ENCODE results near the gene TMEM158.

The TMEM158 gene

DNA sequence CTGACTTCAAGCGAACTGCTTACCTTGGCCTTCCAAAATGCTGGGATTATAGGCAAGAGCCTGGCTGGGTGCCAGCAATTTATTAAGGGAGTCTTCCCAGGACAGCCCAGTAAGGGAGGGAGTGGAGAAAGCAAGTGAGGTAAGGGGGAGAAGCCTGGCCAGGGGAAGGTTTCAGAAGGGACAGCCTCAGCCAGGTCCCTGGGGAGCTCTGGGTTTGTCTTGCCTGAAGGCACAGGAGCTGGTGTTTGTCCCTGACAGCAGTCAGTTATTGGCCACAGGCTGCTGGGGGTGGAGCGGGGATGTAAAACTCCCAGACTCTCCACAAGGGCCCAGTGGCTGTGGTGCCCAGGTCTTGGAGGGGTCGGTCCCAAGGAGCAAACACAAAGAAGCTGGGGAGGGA, 46.9 kb downstream of the TMEM158 start:
- TF ChIP-seq CTCF (IDR thresholded peaks at IDR 0.05; ENCODE audit: insufficient read depth, low read length, missing control alignments) = no peak
- DNase-seq (ENCODE audit: low read depth, low spot score) = no peak
- ChIA-PET CTCF (interaction anchor here (0.7 to 2.0 kb wide), 5 partner anchors 25 to 330 kb away, joined by 3 to 7 read pairs (median 3); no protein-coding TSS in a partner anchor), POLR2A (no interaction called here)
- no peak overlapping the region for H3K4me3 ChIP-seq (ENCODE audit: low read depth, low read length)

DNA sequence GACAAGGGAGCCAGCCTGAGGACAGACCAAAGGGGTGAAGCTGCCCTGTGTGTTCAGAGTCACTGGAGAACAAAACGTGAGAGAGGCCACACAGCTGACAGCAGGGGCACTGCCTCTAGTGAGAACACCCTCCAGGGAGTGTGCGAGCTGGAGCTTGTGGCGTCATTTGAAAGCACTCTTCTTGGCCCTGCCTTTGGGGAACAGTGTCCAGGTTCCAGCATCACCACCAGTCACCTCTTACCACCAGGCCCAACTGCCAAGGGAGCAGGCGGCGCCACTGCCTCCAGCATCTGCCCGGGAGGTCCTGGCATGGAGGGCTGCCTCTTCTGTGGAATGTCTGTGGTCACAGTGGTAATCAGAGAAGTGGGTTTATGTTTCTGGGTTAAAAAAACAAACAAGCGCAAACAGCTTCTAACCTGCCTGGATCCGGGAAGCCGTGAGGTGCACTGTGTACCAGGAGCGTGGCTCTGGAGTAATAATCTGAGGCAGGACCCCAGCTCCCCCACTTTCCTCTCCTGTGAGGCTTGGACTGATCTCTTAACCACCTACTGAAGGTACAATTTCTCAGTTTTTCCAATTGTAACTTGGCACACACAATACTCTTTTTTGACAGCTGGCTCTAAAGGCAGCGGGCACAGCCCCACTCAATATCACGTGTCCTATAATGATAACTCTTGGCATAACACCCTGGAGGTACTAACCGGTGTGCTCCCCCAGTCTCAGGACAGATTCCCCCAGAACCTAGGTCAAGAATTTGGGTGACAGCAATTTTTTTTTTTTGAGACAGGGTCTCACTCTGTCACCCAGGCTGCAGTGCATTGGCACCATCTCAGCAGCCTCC, 47.7 kb downstream of the TMEM158 start:
- POLR2A ChIA-PET = no interaction called here
- DNase-seq (ENCODE audit: low read depth, low spot score) = no peak
- CTCF ChIA-PET = interaction anchor here (0.7 to 3.1 kb wide), 4 partner anchors 11 to 331 kb away, joined by 3 to 12 read pairs (median 5); no protein-coding TSS in a partner anchor
- H3K4me3 ChIP-seq (ENCODE audit: low read depth, low read length) = no peak overlapping the region
- no peak for TF ChIP-seq CTCF (IDR thresholded peaks at IDR 0.05; ENCODE audit: insufficient read depth, low read length, missing control alignments)

GRCh38 chr3:45176912-45177311, 49.2 kb downstream of the TMEM158 start:
- no peak overlapping the region for H3K4me3 ChIP-seq (ENCODE audit: low read depth, low read length)
- DNase-seq (ENCODE audit: low read depth, low spot score) = no peak
- TF ChIP-seq CTCF (IDR thresholded peaks at IDR 0.05; ENCODE audit: insufficient read depth, low read length, missing control alignments) = no peak
- CTCF ChIA-PET = interaction anchor here (0.8 to 3.1 kb wide), 3 partner anchors 9 to 32 kb away, joined by 3 to 12 read pairs (median 3); no protein-coding TSS in a partner anchor
- POLR2A ChIA-PET = no interaction called here

Measured in AG04449 (cell line).